ENCODE measurements around the gene TM6SF1. TPM values are rescaled to one million over a fixed set of nuclear protein-coding genes. Genes with fewer than 3 reads are reported as not detected.

TM6SF1 gene
- total and polyA plus RNA-seq, 2 of the 4 experiments (the other 2 are of a cell fraction): 1.6 to 1.9 TPM

- TF ChIP-seq CHD1 (IDR thresholded peaks at IDR 0.05; ENCODE audit: low read depth, low read length): no peak
These were observed 63.2 kb downstream of the TM6SF1 start (continued) for GRCh38 chr15:83170474-83171165.

DNA sequence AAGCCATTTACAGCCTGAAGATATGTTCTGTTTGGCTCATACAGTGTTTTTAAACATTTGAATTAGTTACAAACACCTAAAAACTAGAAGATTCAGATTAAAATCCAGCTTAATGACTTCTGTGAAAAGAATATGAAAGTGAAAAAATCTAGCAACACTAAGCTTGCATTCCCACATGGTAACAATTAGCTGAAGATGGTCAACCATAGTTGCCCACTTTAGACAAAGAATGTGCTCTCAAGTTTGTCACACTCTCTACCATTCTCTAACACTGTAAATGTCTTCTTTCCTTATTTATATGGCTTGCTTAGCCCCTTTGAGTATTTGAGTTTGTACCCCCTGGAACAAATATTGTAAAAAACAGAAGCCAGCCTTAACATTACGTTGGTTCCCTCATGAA lies 67.4 kb downstream of the TM6SF1 start:
- Histone ChIP-seq H3K9me3 (ENCODE audit: control insufficient read depth, insufficient read depth, low read length) (no peaks in the 10 kb centered on the region), H2AK5ac (ENCODE audit: low read depth, low read length) (no peak overlapping the region), H3K18ac (ENCODE audit: low read depth, low read length) (no peak overlapping the region), H2AK9ac (replicated peaks; ENCODE audit: low read depth, low read length, poor library complexity) (no peak overlapping the region), H3K4me3 (ENCODE audit: insufficient read depth, low read depth, low read length) (no peak overlapping the region), H3K27ac (ENCODE audit: insufficient read depth, low read length) (no peak overlapping the region), H3K4ac (ENCODE audit: low read depth, low read length) (no peak overlapping the region), H2AFZ (replicated peaks; ENCODE audit: low read length, poor library complexity) (no peak overlapping the region), H4K20me1 (ENCODE audit: insufficient read depth, low read length) (peaks cover 13% of the 10 kb centered on the region), H3K27me3 (ENCODE audit: control insufficient read depth, insufficient read depth, low read length) (no peaks in the 10 kb centered on the region), H2BK20ac (ENCODE audit: low read depth, low read length) (no peak overlapping the region), H4K8ac (ENCODE audit: low read depth in 2 of 2, low read length in 2 of 2) (no peak overlapping the region), H2BK120ac (ENCODE audit: low read depth, low read length) (no peak overlapping the region), H3K14ac (replicated peaks; ENCODE audit: low read depth, low read length) (no peak overlapping the region), H2BK5ac (ENCODE audit: low read depth, low read length, poor library complexity, severe bottlenecking) (no peak overlapping the region), H3K9ac (ENCODE audit: low read depth, low read length) (no peak overlapping the region), H3K79me1 (ENCODE audit: low read depth in 1 of 2, low read length in 2 of 2) (peaks cover 44 to 47% of the 10 kb centered on the region in 2 experiments), H2BK15ac (ENCODE audit: low read depth, low read length) (no peak overlapping the region), H4K5ac (ENCODE audit: low read depth, low read length) (no peak overlapping the region), H3K56ac (ENCODE audit: extremely low read depth, insufficient read depth, low read length) (no peak overlapping the region), H3K23ac (ENCODE audit: low read depth, low read length) (no peak overlapping the region), H3K36me3 (ENCODE audit: control insufficient read depth, insufficient read depth, low read length) (no peaks in the 10 kb centered on the region), H4K91ac (ENCODE audit: insufficient read depth, low read depth, low read length) (no peak overlapping the region), H3K4me2 (ENCODE audit: low read depth, low read length) (no peak overlapping the region), H3K4me1 (ENCODE audit: control insufficient read depth, insufficient read depth, low read length) (peaks cover 2% of the 10 kb centered on the region; the same call in 1 of the 2 replicates), H3K9me1 (ENCODE audit: insufficient read depth, low read length) (peaks cover 5% of the 10 kb centered on the region; the same call in 1 of the 2 replicates)
- intact Hi-C loops (cut with micrococcal nuclease): no loop called here
- TF ChIP-seq MXI1 (IDR thresholded peaks at IDR 0.05; ENCODE audit: borderline replicate concordance, low read depth, low read length): no peak
- TF ChIP-seq CHD1 (IDR thresholded peaks at IDR 0.05; ENCODE audit: low read depth, low read length): no peak
- TF ChIP-seq CEBPB (IDR thresholded peaks at IDR 0.05; ENCODE audit: low read depth, low read length): no peak
- no peak for TF ChIP-seq RAD21 (IDR thresholded peaks at IDR 0.05; ENCODE audit: low read length)
- TF ChIP-seq, protein P1, sequence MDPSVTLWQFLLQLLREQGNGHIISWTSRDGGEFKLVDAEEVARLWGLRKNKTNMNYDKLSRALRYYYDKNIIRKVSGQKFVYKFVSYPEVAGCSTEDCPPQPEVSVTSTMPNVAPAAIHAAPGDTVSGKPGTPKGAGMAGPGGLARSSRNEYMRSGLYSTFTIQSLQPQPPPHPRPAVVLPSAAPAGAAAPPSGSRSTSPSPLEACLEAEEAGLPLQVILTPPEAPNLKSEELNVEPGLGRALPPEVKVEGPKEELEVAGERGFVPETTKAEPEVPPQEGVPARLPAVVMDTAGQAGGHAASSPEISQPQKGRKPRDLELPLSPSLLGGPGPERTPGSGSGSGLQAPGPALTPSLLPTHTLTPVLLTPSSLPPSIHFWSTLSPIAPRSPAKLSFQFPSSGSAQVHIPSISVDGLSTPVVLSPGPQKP (IDR thresholded peaks at IDR 0.05; ENCODE audit: borderline replicate concordance, low read depth, low read length): no peak
- TF ChIP-seq FOS (IDR thresholded peaks at IDR 0.05; ENCODE audit: low read depth, low read length): no peak
- TF ChIP-seq MAFK (IDR thresholded peaks at IDR 0.05; ENCODE audit: low read depth, low read length): no peak
- TF ChIP-seq SMC3 (IDR thresholded peaks at IDR 0.05; ENCODE audit: low read depth, low read length): no peak
- TF ChIP-seq POLR2A (IDR thresholded peaks at IDR 0.05; ENCODE audit: low read depth, low read length): no peak
- TF ChIP-seq NFE2L2 (IDR thresholded peaks at IDR 0.05; ENCODE audit: low read depth, low read length): no peak
- TF ChIP-seq USF2 (IDR thresholded peaks at IDR 0.05; ENCODE audit: low read depth, low read length): no peak
- TF ChIP-seq, protein P2, sequence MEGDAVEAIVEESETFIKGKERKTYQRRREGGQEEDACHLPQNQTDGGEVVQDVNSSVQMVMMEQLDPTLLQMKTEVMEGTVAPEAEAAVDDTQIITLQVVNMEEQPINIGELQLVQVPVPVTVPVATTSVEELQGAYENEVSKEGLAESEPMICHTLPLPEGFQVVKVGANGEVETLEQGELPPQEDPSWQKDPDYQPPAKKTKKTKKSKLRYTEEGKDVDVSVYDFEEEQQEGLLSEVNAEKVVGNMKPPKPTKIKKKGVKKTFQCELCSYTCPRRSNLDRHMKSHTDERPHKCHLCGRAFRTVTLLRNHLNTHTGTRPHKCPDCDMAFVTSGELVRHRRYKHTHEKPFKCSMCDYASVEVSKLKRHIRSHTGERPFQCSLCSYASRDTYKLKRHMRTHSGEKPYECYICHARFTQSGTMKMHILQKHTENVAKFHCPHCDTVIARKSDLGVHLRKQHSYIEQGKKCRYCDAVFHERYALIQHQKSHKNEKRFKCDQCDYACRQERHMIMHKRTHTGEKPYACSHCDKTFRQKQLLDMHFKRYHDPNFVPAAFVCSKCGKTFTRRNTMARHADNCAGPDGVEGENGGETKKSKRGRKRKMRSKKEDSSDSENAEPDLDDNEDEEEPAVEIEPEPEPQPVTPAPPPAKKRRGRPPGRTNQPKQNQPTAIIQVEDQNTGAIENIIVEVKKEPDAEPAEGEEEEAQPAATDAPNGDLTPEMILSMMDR (conservative IDR thresholded peaks at IDR 0.05; ENCODE audit: low read depth, low read length): no peak
- no peak for TF ChIP-seq BHLHE40 (IDR thresholded peaks at IDR 0.05; ENCODE audit: low read depth, low read length)
- WGBS, 2 experiments (ENCODE audit: extremely low coverage in 2 of 2, insufficient read length in 1 of 2): no CpG with 5 or more reads among the region's 1 CpG
- ChIA-PET CTCF (no interaction called here), POLR2A (ENCODE audit: unreplicated experiment) (interaction anchor here (0.6 kb wide), 1 partner anchor 11 kb away, joined by 4 read pairs; no protein-coding TSS in a partner anchor)
- dilution Hi-C loops (cut with HindIII; ENCODE audit: low sequenced_read_pairs, unreplicated experiment): no loop called here
- in situ Hi-C loops (cut with MboI; ENCODE audit: low sequenced_read_pairs): no loop called here
- BruUV-seq (replicated peaks): no TSS peak
- ATAC-seq (ENCODE audit: low read depth): no peak
- DNase-seq: no peak
